GM19238 (cell line): ENCODE data around the gene ESR1.
"Not testable (repeated sequence)": the region's sequence is repeated elsewhere in the genome, so short reads cannot be mapped to it uniquely, and the experiment has no call there.

Experiments
- DNase-seq: peaks from one replicate; pipeline ENCODE4 v3.0.0; 2011; ENCODE audit warnings: low spot score; ENCODE audit not compliant: insufficient read length

Gene ESR1

DNA sequence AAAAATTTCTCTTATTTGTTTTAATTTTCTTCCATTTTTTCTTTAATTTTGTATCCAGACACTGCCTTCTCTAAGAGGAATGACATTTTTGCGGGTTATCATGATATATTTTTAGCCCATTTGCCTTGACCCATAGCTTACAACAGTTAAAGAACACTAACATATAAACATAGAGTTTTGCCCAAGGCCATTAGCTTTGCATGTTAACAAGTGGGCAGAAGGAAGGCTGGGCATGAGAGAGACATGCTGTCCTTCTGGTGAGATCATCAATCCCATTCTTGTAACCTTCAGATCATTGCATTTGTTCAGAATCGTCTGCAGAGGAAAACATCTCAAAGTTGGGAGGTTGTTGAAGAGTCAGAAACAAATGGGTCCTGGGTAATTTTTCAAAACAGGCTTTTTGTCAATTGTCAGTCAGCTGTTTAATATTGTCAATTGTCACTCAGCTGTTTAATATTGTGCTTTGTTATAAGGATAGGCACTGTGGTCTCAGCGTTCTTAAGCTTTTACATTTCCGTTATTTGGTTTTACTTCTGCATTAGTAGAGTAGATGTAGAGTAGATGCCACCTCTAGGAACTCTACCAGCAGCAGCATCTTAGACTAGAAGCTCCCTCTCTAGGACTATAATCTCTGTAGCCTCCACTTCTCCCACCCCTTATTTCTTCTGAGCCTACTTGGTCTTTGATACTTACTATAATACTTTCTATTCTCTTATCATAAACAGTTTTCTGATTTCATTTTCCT lies 243.1 kb downstream of the ESR1 start:
- no peak for DNase-seq

DNA sequence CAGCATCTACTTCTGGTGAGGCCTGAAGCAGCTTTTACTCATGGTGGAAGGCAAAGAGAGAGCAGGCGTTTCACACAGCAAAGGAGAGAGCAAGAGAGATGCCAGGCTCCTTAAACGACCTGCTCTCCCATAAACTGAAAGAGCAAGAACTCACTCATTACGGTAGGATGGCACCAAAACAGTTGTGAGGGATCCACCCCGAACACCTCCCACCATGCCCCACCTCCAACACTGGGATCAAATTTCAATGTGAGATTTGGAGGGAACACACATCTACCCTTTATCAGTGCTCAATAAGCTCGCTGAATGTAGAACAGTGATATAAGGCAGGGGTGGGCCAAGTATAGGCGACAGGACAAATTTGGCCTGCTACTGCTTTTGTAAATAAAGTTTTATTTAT lies 244.6 kb downstream of the ESR1 start:
- no peak for DNase-seq

DNA sequence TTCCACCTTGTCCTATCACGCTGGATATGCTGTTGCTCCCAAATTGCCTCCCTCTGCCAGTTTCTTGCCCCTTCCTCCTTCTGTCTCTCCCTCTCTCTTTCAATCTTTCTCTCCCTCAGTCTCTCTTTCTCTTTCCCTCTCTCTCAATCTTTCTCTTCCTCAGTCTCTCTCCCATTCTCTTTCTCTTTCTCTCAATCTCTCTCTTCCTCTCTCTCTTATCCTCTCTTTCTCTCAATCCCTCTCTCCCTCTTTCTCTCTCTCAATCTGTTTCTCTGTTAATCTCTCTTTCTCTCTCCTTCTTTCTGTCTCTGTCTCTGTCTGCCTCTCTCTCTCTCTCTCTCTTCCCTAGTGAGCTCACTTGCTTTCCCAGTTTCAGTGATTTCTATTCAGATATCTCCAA lies 245.8 kb downstream of the ESR1 start:
- no peak for DNase-seq

DNA sequence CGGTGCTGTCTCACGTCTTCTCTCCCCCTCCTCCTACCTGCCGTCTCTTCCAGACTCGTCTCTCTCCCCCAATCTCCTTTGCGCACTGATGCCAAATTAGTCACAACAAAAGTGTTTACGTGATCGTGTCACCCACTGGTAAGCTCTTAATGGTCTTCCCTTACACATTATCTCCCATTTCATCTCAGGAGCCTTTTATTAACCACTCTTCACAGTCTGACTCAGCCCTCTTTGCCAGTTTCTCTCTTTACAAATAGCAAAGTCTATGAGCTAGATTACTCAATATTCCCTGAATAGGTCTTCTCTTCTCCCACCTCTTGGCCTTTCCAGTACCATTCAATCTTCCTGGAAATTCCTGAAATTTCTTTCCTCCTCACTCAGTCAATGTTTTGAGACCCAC lies 247.0 kb downstream of the ESR1 start:
- no peak for DNase-seq

DNA sequence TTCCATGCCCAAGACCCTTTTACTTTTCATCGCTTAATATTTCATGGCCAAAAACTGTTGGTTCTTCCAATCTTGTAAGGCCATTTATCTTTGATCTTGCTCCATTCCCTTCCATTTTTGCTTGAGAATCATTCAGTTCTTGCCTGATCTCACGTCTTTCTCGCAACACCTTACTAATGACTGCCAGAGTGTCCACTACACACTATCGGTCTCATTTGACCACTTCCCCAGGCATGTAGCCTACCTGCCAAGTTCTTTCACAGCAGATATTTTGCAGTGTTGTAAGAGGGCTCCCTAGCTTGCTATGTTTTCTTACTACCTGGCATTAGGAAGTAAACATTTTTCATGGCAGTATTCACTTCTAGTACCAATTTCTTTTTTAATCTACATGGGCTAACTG lies 248.0 kb downstream of the ESR1 start:
- DNase-seq, result no peak

DNA sequence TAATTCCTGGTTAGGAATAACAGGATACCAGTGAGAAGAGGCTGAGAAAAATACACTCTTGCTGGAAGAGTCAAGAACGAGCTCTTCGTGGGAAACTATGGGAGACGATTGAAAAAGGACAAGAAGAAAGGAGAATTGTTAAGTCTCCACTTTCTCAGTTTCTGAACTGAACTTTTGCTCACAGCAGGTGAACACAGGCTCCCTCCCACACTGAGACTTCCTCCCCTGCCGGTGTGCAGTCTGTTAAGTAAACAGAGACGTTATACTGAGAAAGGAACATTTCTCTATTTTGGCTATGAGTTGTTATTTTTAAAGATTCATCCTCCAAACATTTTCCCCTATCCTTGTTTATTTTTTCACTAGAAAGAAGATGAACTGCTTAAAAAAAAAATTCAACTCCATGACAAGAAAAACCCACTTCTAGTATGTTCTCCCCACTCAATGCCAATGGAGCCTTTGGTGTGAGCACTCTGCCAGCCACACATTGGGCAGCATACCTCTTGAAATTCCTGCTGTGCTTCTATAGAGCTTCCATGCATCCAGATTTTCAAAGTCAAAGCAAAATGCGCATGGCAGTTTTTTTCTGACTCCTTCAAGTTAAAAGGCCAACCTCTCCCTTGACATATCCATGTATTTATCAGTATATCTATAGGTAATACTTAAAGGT lies 250.5 kb downstream of the ESR1 start:
- DNase-seq, result no peak

DNA sequence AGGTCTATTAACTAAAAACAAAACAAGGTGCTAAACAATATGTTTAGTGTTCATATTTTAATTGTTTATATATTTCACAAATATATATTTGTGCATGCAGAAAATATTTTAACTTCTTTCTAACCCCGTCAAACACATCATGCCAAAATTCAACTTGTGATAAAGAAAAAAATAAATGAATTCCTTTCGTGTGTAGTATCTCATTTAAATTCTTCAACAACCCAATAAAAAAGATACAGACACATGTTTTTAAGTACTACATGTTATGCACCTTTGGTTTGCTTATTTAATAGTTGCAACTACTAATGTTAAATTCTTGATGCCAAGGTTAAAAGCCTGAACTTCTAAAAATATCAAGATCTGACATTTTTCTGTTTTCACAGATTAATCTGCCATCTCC lies 252.4 kb downstream of the ESR1 start:
- DNase-seq, result no peak

DNA sequence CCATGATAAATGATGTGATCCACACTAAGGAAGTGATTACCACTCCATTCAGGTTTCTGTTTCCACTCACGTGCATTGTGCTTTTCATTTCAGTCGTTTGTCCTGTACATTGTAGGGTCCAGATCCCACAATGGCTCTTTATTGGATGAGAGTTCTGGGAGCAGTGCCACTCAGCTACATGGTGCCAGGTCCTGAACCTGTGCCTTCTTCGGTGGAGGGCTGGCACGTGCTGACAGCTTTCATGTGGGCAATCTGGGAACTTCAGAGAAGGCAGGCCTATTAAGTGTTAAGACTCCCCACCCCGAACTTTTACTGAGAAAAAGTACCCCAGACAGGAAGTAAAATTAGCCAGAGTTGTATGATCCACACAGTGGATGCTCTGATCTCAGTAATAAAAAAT lies 255.0 kb downstream of the ESR1 start:
- DNase-seq, result no peak

DNA sequence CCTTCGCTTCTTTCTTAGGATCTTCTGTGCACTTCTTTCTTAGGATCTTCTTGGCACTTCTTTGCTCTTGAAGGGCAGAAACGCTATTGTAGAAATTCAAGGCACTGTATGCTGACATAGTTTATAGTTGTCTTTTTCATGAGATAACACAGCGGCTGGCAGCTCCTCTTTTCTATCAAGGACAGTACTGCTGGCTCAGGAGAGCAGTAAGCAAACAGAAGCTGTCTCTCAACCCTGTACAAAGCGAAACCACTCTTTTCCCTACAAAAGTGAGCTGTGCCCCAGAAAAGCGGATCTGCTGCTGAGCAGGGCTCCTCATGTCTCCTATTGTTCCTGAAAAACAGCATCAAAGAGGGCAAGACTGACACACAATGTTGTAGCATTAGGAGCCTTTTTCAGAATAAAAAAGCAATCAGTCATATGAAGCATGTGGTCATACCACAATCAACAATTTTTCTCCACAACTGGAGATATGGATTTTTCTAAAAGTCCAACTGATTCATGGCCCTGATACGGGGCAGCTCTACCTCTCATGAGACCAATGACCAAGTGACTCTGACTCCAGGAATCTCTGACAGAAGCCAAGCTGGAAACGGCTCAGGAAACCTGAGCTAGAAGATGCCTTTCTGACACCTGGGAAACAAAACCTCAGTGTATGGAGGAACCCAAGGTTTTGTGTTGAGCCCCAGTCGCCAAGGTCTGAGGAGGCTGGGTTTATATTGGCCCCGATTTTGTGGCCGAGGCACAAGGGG lies 255.9 kb downstream of the ESR1 start:
- DNase-seq, result no peak

DNA sequence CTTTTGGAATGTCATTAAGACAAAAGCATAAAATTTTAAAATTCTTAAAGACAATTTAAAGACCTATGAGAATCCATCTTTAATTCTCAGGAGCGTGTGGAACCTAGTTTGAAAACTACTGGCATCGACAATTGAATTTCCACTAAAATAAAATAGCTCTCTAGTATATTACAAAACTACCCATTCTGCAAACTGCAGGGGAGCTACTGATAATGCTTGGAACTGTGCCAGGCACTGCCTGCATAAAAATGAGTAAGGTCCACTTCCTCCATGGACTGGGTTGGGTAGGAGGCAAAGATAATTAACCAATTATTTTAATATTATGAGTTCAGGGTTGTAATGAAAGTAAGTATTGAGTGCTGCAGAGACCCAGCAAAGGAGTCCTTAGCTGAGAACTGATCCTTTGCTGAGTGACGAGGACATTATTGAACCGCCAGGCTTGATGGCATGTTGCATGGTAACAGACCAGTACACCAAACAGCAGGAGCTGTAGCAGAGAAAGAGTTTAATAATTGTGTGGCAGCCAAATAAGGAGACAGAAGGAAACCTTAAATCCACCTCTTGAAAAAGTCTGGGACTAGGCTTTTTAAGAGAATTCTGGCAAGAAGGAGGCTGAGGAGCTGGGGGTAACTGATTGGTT lies 261.3 kb downstream of the ESR1 start:
- DNase-seq, result no peak

DNA sequence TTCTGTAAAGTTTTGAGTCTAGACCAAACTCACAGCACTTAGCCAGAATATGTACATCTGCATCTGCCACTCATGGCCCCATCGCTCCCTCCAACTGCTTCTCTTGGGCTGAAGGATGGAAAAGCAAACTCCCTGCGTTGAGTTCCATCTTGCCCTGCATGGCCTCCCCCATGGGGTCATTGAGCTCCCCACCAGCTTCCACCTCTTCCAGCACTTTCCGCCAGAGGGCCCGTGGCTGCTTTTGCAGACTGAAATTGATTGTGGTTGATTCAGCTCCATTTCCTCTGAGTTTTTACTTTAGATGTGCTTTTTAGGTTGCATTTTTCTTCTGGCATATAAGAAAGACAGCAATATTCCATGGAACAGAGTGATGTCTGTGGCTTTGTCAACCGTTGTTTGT lies 263.1 kb downstream of the ESR1 start:
- DNase-seq, result no peak

DNA sequence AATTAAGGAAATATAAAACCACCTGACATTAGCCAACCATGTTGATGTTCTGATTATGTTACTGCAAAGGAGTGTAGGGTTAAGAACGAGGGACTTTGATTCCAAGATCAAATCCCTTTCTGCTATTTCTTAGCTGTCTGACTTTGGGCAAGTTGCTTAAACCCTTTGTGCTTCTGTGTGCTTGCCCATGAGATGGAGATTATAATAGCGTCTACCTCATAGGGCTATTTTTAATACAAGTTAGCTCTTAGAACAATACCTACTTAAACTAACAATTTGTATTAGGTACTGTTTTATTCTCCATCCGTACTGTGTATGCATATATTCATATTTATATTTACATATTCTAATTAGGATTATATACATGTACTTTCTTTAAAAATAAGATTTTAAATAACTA lies 263.8 kb downstream of the ESR1 start:
- no peak for DNase-seq

DNA sequence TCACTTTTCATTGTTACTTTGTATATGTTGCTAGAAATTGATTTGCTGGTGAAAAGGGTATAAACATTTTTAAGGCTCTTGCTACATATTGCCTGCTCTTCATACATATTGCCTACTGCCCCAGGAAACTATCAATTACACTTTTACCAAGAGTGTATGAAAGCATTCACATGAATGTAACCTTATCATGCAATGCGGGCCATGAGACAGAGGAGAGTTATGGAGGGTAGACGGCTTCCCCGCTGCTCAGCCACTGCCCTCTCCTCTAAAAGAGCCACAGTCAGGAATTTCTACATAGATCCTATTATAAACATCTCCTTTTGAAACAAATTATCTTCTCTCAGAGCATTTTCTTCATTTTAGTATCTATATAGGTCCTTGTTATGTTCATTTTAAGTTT lies 264.4 kb downstream of the ESR1 start:
- no peak for DNase-seq

DNA sequence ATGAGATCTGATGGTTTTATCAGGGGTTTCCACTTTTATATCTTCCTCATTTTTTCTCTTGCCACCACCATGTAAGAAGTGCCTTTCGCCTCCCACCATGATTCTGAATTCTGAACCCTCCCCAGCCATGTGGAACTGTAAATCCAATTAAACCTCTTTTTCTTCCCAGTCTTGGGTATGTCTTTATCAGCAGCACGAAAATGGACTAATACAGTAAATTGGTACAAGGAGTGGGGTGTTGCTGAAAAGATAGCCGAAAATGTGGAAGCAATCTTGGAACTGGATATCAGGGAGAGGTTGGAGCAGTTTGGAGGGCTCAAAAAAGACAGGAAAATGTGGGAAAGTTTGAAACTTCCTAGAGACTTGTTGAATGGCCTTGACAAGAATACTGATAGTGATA lies 268.8 kb downstream of the ESR1 start:
- not testable (repeated sequence) for DNase-seq

DNA sequence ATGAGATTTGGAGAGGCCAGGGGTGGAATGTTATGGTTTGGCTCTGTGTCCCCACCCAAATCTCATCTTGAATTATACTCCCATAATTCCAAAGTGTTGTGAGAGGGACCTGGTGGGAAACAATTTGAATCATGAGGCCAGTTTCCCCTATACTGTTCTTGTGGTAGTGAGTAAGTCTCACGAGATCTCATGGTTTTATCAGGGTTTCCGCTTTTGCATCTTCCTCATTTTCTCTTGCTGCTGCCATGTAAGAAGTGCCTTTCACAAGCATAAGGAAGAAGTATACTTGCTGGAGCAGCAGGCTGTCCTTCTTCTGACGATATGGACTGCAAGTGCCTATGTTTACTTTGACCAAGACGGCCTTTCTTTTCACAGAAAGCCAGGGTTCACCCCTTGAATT lies 270.5 kb downstream of the ESR1 start:
- no peak for DNase-seq

DNA sequence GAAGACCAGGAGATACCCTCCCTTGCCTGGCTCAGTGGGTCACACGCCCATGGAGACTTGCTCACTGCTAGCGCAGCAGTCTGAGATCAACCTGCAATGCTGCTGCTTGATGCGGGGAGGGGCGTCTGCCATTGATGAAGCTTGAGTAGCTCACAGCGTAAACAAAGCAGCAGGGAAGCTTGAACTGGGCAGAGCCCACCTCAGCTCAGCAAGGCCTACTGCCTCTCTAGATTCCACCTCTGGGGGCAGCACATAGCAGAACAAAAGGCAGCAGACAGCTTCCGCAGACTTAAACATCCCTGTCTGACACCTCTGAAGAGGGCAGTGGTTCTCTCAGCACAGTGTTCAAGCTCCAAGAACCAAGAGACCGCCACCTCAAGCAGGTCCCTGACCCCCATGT lies 271.3 kb downstream of the ESR1 start:
- no peak for DNase-seq

DNA sequence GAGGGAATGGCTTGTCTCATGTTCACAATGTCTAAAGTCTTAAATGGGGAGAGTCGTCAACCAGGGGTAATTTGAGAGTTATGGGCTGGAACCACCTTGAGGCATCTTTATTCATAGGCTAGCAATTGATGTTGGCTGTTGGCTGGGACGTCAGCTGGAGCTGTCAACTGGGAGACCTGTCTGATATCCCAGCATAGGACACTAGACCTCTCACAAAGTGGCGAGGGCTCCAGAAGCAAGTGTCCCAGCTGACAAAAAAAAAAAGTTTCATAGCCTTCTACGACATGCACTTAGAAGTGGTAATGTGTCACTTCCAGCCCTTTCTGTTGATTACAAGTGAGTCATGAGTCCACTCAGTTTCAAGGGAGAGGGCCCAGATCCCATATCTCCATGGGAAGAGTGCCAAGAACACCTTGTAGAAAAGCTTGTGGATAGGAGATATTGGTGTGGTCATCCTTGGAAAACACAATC lies 278.0 kb downstream of the ESR1 start:
- DNase-seq, result no peak

DNA sequence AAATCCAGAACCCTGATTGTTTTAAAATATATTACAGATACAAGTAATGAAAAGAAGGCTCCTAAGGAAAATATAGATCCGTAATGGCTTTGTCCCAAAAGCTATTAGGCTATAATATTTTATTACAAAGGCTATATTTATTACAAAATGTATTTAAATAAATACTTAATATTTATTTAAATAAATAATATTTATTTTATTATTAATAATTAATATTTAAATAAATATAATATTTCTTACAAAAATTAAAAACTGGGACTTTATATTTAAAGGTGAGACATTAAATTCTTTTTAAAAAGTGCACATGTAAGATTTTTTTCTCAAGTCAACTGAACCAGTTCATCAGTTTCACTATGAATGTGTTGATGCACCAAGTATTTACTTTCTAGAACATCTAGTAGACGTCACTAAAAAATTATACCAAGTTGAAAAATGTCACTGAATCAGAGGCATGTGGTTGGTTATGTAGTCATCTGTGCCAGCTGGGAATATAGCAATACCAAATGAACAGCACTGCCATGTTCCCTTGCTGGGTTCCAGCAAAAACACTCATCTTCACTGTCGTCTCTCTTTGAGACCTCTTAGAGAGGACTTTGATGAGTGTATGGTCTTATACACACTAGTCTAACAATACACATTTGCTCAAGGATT lies 278.9 kb downstream of the ESR1 start:
- no peak for DNase-seq

DNA sequence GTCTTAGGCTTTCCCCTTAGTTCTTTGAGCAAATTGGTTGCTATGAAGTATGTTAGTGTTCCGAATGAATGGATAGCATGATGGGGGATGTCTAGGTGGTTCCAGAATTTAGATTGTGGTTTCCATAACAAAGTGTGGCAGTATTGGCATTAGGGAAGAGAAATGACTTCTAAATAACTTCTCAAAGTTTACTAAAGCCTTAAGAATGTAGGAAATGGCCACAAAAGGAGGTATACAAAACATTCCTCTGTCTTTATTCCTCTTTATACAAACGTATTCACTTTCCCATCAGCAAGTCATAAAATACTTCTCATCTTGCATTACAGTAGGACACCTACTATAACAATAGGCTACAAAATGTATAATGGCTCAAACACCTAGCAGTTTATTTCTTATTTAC lies 279.6 kb downstream of the ESR1 start:
- no peak for DNase-seq

DNA sequence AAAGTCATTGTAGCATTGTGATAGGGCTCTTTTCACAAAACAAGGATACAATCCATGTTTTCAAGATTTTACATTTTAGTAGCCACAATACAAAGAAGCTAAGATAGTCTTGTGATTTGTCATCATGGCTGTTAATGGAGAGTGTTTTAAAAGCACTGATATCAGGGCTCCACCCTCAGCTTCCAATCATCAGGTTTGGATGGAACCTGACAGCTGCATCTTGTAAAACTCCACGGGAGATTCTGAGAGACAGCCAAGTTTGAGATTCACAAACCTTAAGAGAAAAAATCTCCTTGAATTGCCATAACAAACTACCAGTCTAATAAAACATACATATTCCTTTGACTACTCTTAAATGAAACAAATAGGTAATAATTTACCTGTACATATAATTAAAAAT lies 280.2 kb downstream of the ESR1 start:
- DNase-seq, result no peak

DNA sequence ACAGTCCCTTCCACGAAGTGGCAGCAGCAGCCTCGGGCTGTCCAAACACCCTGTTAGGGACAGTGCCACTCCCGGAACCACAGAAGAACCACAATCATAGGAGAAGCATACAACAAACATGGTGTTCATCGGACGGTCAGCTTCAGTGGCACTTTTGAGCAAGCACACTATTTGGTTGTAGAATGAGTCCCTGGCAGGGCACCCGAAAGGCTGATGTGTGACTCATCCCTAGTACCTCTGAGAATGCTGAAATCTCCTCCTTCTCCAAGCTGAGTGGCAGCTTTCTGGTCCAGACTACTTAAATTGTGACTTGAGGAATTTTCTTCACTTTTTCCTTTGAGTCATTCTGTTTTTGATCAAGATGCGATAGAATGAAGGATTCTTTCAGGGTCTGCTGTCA lies 282.5 kb downstream of the ESR1 start:
- DNase-seq, result no peak

DNA sequence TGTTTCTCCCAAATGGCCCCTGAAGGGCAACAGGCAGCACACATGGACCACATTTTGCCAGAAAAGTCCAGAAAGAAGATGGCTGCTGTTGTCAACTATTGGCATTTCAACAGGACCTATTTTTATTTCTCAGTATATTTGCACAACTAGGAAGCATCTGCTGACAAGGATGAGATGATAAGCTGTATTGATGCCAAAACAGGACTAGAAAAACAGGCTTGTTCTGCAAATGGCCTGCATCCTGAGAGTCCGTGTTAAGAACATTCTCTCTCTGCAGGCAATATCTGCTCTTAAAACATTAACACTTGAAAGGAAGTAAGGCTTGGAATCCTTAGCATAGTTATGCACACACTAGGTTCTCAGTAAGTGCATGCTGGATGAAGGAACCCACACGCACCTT lies 283.7 kb downstream of the ESR1 start:
- DNase-seq, result no peak
